Activated naive CD4-positive, alpha-beta T cell treated with anti-CD3 and anti-CD28 coated beads, Interleukin-2, amount 50 U/mL, for 72 hours (primary cell): ENCODE measurements around the gene CTSE. TPM values are rescaled to one million over a fixed set of nuclear protein-coding genes. Genes with fewer than 3 reads are reported as not detected.

ENCODE experiments used
- ATAC-seq, 2 donors: fragments of 150-1000 bp; cut with Tn5 transposase; 2 replicates each; pipeline ENCODE4 v1.10.0; 2021; ENCODE audit warnings: mild to moderate bottlenecking in 2 of 2, moderate library complexity in 2 of 2
- DNase-seq, 2 donors: peaks; one replicate each; pipeline ENCODE4 v3.0.0; 2021 to 2022; ENCODE audit warnings: low spot score in 2 of 2
- H3K27ac Mint-ChIP-seq, 2 donors: one replicate each; pipeline ENCODE4 v1.8.0; 2022; ENCODE audit warnings: mild to moderate bottlenecking in 2 of 2, mixed read lengths in 2 of 2
- H3K36me3 Mint-ChIP-seq, 2 donors: one replicate each; pipeline ENCODE4 v1.8.0; 2022; ENCODE audit warnings: mixed read lengths in 2 of 2
- H3K9me3 Mint-ChIP-seq, 2 donors: one replicate each; pipeline ENCODE4 v1.8.0; 2022; ENCODE audit warnings: mixed read lengths in 2 of 2
- total RNA-seq, 2 donors: library from RNA; stranded (reverse); gene quantifications; one replicate each; pipeline ENCODE4 v1.2.3, GENCODE V29; 2022

CTSE gene
- total RNA-seq, 2 donors from 2014 or later: not detected

DNA sequence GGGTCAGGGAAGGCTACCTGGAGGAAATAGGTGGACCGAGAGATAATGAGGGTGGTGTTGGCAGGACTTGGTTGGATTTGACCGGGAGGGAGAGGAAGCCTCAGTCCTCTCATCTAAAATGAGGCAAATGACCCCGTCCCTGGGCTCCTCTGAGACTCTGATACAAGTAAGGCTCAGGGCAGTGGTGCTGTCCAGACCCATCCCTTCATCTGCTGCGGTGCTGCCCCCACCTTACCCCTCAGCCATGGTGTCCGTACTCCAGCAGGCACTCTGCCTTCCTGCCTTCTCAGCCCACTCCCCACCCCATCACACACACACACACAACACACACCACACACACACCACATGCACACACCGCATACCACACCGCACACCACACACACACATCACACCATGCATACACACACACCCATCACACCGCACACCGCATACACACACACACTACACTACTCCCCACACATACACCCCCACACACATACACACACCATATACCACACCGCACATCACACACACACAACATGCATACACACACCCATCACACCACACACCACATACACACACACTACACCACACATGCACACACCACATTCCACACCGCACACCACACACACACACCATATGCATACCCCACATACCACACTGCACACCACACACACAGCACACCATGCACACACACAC lies 51.1 kb downstream of the CTSE start:
- peaks cover 15 to 23% of the 10 kb centered on the region in 2 donors for H3K9me3 Mint-ChIP-seq
- ATAC-seq: no peak

DNA sequence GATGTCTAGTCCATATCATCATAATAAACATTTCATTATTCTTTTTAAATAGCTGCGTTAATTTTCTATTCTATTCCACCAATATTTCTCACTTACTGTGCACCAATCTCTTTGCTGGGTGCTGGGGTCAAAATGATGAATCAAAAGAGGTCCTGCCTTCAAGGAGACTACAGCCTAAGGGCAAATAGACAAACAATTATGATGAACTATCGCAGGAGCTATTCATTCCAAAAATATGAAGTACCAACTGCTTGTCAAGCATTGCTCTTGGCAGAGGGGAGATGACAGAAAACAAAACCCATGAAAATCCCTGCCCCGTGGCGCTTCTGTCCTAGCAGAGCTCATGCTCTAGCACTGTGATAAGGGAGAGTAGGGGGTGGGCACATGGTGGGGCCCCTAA lies 51.6 kb downstream of the CTSE start:
- peak in 1 of 2 donors; percentile 34 for ATAC-seq
- H3K36me3 Mint-ChIP-seq: no peaks in the 10 kb centered on the region
- H3K9me3 Mint-ChIP-seq: peaks cover 15 to 23% of the 10 kb centered on the region in 2 donors
- DNase-seq: no peak
- no peak overlapping the region for H3K27ac Mint-ChIP-seq

More for the DNA sequence above, 51.1 kb downstream of the CTSE start:
- no peak overlapping the region for H3K27ac Mint-ChIP-seq
- no peaks in the 10 kb centered on the region for H3K36me3 Mint-ChIP-seq
- DNase-seq: no peak

DNA sequence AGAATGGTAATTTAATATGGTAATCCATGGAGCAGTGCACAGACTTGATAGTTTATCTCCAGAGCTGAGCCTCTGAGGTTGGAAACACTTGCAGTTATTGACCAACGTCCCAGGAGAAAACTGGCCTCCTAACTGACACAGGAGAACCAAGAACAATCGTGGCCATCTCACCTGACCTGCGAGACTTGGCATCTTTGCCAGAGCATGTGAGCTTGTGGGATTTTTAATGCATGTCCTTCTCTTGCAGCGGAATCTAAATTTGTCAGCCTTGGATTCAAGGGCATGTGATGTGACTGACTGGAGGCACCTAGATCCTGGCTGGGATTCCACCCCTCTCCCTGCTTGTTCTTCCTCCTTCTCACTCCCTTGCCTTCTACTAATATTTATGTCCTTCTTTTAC lies 52.6 kb downstream of the CTSE start:
- Mint-ChIP-seq H3K27ac (no peak overlapping the region), H3K36me3 (no peaks in the 10 kb centered on the region), H3K9me3 (peaks cover 15 to 23% of the 10 kb centered on the region in 2 donors)
- no peak for ATAC-seq
- no peak for DNase-seq

DNA sequence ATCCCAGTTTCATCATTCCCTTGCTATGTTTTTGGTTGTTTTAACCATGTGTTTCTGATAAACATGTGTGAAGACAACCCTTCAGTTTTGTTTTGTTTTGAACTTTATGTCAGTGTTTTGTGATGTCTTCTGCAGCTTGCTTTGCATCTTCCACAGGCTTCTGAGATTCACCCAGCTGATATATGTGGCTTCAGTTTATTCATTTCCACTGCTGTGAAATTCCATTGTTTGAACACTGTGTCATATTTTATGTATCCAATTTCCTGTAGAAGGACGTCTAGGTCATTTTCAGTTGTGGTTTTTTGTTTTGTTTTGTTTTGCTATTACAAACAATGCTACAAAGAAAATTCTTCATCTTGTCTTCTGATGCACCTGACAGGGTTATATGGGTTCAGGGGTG lies 53.2 kb downstream of the CTSE start:
- Mint-ChIP-seq H3K27ac (no peak overlapping the region), H3K36me3 (no peaks in the 10 kb centered on the region), H3K9me3 (peaks cover 15 to 23% of the 10 kb centered on the region in 2 donors)
- ATAC-seq (no peak), DNase-seq (no peak)

DNA sequence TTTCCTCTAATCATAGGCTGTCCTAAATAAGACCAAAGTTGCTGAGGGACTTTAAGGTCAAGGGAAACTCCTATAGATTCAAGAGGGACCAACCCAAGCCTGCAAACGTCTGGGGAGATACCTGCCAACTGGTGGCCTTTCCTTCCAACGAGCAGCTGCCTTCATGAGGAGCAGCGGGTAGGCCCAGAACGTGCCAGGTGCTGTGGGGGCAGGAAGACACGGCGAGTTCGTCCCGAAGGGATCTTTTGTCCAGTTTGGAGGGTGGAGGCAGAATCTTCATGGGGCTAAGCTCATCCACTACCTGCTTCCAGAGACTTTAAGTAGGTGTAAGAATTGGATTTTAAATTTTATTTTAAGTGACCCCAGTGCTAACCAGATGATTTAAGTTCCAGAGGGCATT lies 54.5 kb downstream of the CTSE start:
- H3K36me3 Mint-ChIP-seq: no peaks in the 10 kb centered on the region

DNA sequence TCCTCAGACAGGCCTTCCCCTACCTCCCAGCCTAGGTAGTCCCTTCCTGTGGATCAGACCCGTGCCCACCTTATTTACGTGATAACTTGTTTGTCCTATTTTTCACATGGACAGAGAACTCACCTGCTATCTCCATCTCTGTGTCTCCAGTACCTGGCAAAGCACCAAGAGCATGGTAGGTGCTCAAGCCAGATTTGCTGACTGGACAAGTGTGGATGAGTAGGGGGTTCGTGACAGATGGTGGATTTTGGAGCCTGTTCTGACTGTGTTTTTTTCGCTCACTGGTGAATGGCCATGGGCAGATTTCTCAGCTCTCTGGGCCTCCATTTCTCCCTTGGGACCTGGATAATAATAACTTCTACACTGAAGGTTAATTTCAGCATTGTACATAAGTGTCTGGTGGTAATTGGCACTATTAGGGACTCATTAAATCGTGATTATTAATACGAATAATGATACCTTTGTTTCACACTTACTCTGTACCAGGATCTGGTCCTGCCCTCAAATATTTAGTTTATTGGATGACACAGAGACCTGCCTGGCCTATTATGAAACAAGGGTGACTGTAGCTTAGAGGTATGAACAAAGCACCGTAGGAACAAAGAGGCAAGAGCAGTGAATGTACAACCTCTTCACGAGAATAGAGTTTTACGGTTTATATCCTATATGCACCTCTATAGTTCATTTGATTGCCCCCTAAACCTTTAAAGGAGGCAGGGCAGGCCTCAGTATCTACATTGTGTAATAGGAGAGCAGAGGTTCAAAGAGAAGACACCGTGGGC lies 56.0 kb downstream of the CTSE start:
- Mint-ChIP-seq H3K27ac (no peak overlapping the region), H3K36me3 (no peaks in the 10 kb centered on the region), H3K9me3 (no peaks in the 10 kb centered on the region)
- ATAC-seq: no peak
- DNase-seq: no peak

More for the DNA sequence above, 54.5 kb downstream of the CTSE start:
- DNase-seq (no peak), ATAC-seq (no peak)
- H3K9me3 Mint-ChIP-seq: peaks cover 7 to 12% of the 10 kb centered on the region in 2 donors
- no peak overlapping the region for H3K27ac Mint-ChIP-seq

DNA sequence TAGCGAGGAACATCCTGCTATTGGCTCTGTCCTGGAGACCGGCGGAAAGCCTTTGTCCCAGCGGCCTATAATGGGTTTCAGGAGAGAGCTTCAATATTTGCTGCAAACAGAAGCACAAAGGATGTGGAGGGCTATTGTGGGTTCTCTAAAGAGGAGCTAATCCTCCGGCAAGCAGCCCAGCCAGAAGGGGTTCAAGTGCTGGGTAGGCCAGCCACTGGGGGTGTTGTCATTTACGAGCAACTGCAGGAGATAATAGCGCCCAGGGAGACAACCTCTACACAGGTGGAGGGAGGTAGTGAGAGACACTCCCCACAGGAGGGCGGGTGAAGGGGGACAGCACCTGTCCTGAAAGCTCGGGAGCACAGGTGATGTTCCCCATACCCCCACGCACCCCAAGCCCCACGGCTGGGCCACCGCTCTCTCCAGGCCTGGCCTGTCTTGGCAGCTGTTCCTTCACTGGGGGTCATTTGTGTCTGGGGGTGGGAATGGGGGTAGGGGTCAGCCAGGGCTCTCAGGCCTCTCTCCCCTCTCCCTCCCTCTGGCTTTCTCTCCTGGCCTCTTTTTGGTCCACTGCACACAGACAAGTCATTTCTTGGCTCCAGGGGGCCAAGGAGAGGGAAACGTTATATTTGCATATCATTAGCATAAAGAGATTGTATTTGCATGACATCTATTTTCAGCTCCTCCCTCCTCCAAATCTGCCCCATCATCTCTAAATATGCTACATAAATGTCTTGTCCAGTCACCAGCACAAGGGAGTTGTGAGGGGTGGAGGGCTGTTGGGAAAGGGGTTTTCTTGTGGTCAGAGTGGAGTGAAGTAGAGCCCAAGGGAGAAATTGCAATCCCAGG lies 58.4 kb downstream of the CTSE start:
- no peak overlapping the region for H3K27ac Mint-ChIP-seq
- DNase-seq: no peak
- no peaks in the 10 kb centered on the region for H3K36me3 Mint-ChIP-seq
- no peaks in the 10 kb centered on the region for H3K9me3 Mint-ChIP-seq
- ATAC-seq: no peak

DNA sequence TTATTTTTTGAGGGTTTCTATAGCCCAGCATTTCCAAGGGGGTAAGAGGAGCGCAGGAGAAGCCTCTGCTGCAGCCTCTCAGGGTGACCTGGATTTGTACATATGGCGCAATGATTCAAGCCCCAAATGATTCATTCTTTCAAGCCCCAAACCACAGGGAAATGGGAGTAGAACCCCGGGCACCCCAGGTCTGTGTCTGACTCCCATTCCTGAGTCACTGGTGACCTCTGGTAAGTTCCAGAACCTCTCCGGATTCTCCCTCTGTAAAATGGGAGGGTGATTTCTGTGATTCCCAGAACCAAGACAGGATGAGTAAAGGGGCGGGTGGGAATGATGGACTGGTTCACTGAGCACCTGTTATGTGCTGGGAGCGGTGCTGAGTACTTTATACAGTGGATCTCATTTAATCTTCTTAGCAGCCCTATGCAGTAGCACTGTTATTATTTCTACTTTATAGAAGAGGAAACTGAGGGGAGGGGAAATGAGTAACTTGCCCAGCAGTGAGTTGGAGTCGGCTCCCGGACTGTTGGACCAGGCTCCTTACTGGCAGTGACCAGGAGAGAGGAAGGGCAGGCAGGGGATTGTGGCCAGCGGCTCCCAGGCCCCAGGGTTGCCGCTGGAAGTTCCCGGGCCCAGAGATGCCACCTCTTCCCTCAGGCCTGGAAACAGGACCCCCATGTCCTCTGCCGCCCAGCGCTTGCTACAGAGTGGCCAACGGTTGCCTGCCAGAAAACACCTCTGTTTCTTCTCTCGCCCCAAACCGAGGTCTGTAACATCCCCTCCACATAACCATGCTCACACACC lies 60.1 kb downstream of the CTSE start:
- peak overlapping the region; percentile 23 to 75 for H3K27ac Mint-ChIP-seq
- no peaks in the 10 kb centered on the region for H3K36me3 Mint-ChIP-seq
- no peaks in the 10 kb centered on the region for H3K9me3 Mint-ChIP-seq
- DNase-seq (no peak), ATAC-seq (peak; percentile 38 to 69)

DNA sequence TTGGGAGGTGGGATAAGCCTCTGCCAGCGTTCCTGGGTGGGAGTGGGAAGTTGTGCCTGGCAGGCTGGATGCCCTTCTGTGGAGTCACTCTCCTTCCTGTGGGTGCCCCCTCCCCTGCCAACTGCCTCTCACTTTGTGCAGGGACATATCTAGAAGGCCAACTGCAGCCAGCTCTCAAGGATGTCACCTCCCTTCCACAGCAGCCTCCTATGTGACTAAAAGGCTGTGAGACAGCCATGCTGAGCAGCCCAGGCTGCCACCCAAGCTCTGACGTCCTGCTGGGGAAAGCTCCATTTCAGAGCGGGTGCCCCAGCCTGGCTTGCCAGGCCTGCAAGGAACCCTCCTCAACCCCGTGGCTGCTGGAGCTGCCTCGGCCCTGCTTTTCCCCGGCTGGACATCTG lies 60.9 kb downstream of the CTSE start:
- H3K36me3 Mint-ChIP-seq: no peaks in the 10 kb centered on the region
- no peaks in the 10 kb centered on the region for H3K9me3 Mint-ChIP-seq
- no peak for ATAC-seq
- no peak overlapping the region for H3K27ac Mint-ChIP-seq
- DNase-seq: no peak

DNA sequence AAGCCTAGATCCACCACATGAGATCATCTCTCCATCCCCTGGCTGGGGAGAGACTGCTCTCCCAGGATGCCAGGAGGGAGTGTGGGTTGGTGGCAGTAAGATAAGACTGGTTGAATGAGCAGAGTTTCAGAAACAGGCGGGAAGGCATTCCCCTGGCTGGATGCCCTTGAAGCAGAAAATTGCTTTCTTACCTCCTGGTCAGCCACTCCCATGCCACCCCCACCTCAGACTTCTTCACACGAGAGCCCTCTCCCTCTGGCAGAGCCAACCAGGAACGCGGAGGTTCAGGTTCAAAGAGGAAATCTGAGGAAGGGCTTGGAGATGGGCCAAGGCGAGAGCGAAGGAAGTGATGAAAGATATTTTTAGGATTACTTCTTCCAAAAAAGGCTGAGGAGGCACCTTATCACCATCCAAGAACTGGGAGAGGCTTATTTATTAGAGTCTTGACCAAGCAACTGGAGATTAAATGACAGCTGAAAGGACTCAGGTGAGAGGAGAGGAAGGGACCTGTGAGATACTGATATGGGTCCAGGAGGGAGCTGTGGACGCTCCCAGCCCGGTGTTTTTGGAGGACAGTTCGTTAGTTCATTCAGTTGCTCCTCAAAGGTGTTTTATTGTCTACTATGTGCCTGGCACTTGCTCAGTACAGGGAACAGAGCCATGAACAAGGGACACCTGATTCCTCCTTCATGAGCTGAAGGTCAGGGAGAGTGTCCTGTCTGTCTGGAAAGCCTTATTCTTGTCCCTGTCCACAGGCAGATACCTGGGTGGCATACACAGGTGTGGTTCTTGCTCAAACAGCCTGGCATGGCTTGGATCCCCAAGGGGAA lies 61.5 kb downstream of the CTSE start:
- no peaks in the 10 kb centered on the region for H3K9me3 Mint-ChIP-seq
- no peaks in the 10 kb centered on the region for H3K36me3 Mint-ChIP-seq
- no peak for DNase-seq
- peak overlapping the region in 1 of 2 donors; percentile 47 for H3K27ac Mint-ChIP-seq
- no peak for ATAC-seq

DNA sequence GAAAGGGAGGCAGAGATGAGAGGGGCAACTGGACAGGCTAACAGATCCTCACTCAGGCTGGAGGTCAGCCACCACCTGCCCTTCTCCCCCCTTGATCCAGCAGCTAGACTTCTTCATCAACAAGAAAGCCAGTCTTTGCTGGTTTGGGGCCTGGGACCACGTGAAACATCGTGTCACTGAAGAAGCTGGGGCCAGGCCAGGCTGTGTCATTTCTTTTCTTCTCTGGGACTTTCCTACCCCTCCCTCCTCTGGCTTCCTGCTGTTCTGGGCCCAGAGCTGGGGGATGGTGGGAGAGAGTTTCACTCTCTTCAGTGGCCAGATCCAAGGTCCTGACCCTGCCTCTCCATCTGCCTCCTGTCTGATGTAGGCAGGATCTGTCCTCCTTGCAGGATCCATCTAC lies 62.3 kb downstream of the CTSE start:
- Mint-ChIP-seq H3K9me3 (no peaks in the 10 kb centered on the region), H3K27ac (peak overlapping the region in 1 of 2 donors; percentile 47), H3K36me3 (no peaks in the 10 kb centered on the region)
- peak in 1 of 2 donors; percentile 21 for DNase-seq
- ATAC-seq: peak; percentile 72 to 73

DNA sequence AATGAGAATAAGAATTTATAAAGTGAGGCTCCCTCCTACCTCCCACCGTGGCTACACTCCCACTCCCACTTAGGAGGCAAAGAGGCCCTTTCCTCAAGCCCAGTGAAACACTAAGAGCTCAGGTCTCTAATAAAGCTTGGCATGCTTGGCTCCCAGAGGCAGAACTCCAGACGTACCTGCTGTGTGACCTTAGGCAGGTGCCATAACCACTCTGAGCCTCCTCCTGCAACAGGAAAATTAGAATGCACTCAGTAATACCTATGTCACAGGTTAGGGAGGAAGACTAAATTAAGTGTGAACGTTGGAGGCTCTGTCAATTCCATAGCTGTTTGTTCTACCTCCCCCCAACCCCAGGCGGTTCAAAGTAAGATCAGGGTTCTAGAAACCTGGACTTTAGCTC lies 63.9 kb downstream of the CTSE start:
- H3K36me3 Mint-ChIP-seq: no peaks in the 10 kb centered on the region
- H3K9me3 Mint-ChIP-seq: no peaks in the 10 kb centered on the region
- H3K27ac Mint-ChIP-seq: no peak overlapping the region
- ATAC-seq: no peak
- no peak for DNase-seq
